ENCODE data around the gene NEUROD1.

The NEUROD1 gene

DNA sequence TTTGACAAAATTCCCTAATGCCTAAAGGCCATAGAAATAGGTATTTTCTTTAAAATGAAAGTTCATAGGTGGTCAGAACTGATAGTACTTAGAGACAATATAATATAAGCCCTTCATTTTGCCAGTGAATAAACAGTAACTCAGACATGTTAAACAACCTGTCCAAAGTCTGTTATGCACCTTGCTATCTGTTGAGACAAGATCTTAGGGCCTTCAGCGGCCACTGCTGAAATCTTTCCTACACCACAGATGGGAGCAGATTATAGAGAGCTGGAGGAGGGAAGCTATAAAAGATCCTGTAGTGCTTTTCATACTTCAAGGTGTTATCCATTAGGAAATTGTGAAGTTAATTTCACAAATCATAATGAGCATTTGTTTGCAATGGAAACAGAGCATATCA is 37.2 kb downstream of the NEUROD1 start:
- DNase-seq (ENCODE audit: low spot score in 2 of 2), result no peak
- no peaks in the 10 kb centered on the region; the same call in 1 of the 2 replicates for H3K27me3 ChIP-seq (ENCODE audit: low read depth)
- no peaks in the 10 kb centered on the region for H3K9me3 ChIP-seq
- no peak overlapping the region for H3K4me3 ChIP-seq
- H3K4me1 ChIP-seq, result no peaks in the 10 kb centered on the region
- H3K36me3 ChIP-seq (replicated peaks), result no peaks in the 10 kb centered on the region
- in situ Hi-C loops (cut with MboI; ENCODE audit: low sequenced_read_pairs), result no loop called here

DNA sequence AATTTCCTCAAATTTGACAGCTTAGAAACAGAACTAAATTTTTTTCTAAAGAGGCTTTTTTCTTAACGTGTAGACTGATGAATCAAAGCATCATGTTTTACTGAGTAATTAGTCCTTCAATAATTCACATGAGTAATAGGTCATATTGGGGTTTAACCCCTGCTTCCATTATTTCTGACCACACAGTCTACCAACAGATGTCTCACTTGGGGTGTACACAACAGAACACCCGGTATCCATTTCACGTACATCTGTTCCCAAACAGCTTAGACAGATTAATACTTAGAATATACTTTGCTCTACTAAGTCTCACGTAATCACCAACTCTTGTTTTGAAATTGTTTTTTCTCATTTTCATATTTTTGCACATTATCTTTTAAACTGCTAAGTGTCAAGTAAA is 38.2 kb downstream of the NEUROD1 start:
- in situ Hi-C loops (cut with MboI; ENCODE audit: low sequenced_read_pairs), result no loop called here
- Histone ChIP-seq H3K36me3 (replicated peaks) (no peaks in the 10 kb centered on the region), H3K4me1 (no peaks in the 10 kb centered on the region), H3K4me3 (no peak overlapping the region), H3K27me3 (ENCODE audit: low read depth) (no peaks in the 10 kb centered on the region; the same call in 1 of the 2 replicates), H3K9me3 (no peaks in the 10 kb centered on the region)
- DNase-seq (ENCODE audit: low spot score in 2 of 2), result no peak

DNA sequence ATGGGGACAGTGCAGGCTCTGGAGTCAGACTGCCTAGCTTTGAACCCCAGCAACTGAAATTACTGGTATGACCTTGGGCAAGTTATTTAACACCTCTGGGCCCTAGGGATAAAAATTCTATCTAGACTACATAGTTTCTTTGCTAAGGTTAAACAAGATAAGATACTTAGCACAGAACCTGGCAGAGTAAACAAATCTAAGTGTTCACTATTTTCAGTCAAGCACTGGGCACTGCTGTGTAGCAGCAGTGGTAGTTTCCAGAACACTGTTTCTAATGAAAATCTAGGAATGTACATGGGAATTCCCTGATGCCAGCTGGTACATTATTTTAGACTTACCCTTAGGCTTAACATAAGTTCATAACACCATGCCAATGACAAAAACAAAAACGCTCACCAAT is 40.6 kb downstream of the NEUROD1 start:
- H3K4me3 ChIP-seq, result no peak overlapping the region
- no peaks in the 10 kb centered on the region for H3K4me1 ChIP-seq
- in situ Hi-C loops (cut with MboI; ENCODE audit: low sequenced_read_pairs), result no loop called here
- H3K27me3 ChIP-seq (ENCODE audit: low read depth), result no peaks in the 10 kb centered on the region
- DNase-seq (ENCODE audit: low spot score in 2 of 2), result no peak
- H3K36me3 ChIP-seq (replicated peaks), result no peaks in the 10 kb centered on the region
- H3K9me3 ChIP-seq, result no peaks in the 10 kb centered on the region

DNA sequence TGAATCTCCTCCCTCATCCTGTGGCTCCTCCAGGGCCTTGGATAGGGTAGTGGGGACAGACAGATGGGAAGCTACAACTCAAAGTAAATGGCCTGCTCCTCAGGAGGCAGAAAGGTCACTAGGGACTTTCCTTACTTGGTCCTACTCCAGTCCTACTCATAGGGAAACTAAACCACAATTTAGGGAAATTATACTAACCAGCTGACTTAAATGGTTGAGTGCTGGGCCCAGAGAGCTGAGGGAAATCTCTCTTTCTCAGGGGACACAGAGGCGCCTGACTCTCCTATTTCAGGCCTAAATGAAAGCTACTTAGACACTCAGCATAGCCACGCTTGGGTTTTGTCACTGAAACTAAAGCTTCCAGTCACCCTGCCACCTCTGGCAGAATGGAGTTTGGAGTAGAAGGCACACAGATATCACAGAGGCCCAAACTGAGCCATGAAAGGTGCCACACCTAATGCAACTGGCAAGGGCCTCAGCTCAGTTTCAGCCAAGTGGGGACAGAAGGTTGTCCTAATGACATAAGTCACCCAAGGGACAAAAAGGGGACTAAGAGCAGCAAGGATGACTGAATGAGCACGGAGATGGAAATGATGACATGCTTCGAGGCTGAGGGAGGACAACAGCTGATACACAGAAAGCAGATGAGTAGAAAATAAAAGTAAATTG is 47.5 kb downstream of the NEUROD1 start:
- in situ Hi-C loops (cut with MboI; ENCODE audit: low sequenced_read_pairs), result no loop called here
- no peaks in the 10 kb centered on the region for H3K36me3 ChIP-seq (replicated peaks)
- H3K4me1 ChIP-seq, result no peaks in the 10 kb centered on the region
- H3K9me3 ChIP-seq, result no peaks in the 10 kb centered on the region
- H3K4me3 ChIP-seq, result no peak overlapping the region
- H3K27me3 ChIP-seq (ENCODE audit: low read depth), result peaks cover 5% of the 10 kb centered on the region; the same call in 1 of the 2 replicates
- no peak for DNase-seq (ENCODE audit: low spot score in 2 of 2)

DNA sequence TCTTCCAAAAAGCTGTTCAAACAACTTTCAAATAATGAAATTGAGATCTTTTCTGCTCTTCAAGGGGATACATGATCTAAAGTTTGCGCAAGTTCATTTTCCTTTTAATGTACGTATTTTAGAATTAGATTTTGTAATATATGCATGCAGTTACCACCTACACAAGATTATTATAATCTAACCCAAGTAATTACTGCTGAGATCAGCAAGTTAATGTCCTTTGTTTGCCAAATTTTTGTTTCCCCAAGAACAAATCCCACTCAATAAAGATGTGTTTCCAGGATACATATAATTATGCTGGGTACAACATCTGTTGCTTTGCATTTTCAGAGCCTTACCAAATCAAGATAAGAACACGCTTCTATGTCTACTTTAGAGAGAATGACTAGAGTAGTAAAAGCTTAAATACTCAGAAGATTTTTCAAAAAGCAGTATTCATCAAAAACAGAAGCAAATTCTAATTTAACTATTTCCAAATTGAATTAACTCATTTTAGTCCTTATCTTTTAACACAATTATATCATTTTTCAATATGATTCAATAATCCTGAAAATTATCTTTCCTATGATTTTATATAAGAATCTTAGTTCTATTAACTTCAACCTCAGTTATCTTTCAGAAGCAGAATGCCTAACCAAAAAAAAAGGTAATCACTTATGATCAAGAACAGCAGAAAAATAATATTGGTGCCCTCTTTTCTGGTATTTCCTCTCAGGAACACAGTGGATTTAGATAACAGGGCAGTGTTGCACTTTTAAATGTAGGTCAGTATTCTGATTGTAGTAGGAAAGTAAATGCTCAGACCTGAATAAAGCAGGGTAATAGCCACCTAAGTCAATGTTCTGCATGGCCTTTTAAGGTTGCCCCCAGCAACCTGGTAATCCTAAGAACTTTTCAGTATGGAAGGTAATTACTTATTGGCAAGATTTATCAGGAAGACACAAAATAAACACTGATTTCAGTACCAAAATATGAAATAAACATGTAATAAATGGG is 51.4 kb downstream of the NEUROD1 start:
- peaks cover 10% of the 10 kb centered on the region; the same call in 1 of the 2 replicates for H3K27me3 ChIP-seq (ENCODE audit: low read depth)
- in situ Hi-C loops (cut with MboI; ENCODE audit: low sequenced_read_pairs), result no loop called here
- no peak for DNase-seq (ENCODE audit: low spot score in 2 of 2)
- H3K9me3 ChIP-seq, result no peaks in the 10 kb centered on the region
- no peaks in the 10 kb centered on the region for H3K36me3 ChIP-seq (replicated peaks)
- H3K4me1 ChIP-seq, result no peaks in the 10 kb centered on the region
- H3K4me3 ChIP-seq, result no peak overlapping the region

DNA sequence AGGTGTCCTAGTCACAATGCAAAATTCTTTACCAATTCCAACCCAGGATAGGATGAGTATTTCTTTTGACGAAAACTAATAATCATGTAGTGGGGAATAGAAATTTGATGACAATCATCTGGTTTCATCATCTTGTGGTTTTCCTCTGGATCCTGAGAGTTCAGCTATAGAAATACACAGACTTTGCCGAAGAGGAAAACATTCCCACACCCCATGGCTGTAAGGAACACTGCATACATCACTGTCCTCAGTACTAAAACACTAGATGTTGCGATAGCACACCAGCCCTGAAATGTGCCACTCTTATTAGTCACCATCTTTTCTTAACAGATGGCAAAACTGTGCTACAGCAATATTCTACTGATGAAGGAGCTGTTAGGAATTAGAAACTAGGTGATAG is 52.8 kb downstream of the NEUROD1 start:
- Histone ChIP-seq H3K36me3 (replicated peaks) (no peaks in the 10 kb centered on the region), H3K27me3 (ENCODE audit: low read depth) (peaks cover 10% of the 10 kb centered on the region; the same call in 1 of the 2 replicates), H3K9me3 (no peaks in the 10 kb centered on the region), H3K4me1 (no peaks in the 10 kb centered on the region), H3K4me3 (no peak overlapping the region)
- DNase-seq (ENCODE audit: low spot score in 2 of 2), result no peak
- in situ Hi-C loops (cut with MboI; ENCODE audit: low sequenced_read_pairs), result no loop called here

DNA sequence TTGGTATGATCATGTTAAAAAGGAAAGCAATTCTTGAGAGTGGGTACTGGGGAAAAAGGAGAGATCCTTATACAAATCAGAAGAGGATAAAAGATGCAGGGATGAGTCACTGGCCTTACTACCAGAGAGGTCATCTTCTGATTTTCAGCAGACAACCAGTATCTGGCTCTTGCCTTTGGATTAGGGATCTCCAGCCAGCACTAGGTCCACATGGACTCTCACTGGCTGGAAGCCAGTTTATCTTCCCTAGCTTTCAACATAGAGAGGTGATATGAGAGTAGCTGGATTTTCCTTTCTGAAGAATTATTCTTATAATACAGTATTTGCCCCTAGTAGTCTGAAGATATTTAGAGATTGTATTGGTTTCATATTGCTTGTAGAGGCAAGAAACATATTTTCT is 53.6 kb downstream of the NEUROD1 start:
- no peaks in the 10 kb centered on the region for H3K4me1 ChIP-seq
- no peaks in the 10 kb centered on the region for H3K9me3 ChIP-seq
- in situ Hi-C loops (cut with MboI; ENCODE audit: low sequenced_read_pairs), result no loop called here
- peaks cover 7% of the 10 kb centered on the region; the same call in 1 of the 2 replicates for H3K27me3 ChIP-seq (ENCODE audit: low read depth)
- no peak for DNase-seq (ENCODE audit: low spot score in 2 of 2)
- H3K4me3 ChIP-seq, result no peak overlapping the region
- H3K36me3 ChIP-seq (replicated peaks), result no peaks in the 10 kb centered on the region
